Liver (tissue), 3 donors: ENCODE data around the gene RYR3.

Experiments
- ATF3 ChIP-seq: IDR thresholded peaks from 2 replicates; pipeline ENCODE4 v1.6.1; 2016; ENCODE audit warnings: antibody characterized with exemption
- CTCF ChIP-seq: fragments of 150-350 bp; IDR thresholded peaks from 2 replicates; pipeline ENCODE4 v1.5.1; 2017; ENCODE audit warnings: improper control_type of control experiment, low read depth, low read length; ENCODE audit not compliant: missing input control
- FOXA1 ChIP-seq: IDR thresholded peaks from 2 replicates; pipeline ENCODE4 v1.6.1; 2016; ENCODE audit warnings: antibody characterized with exemption
- GABPA ChIP-seq, 2 donors: IDR thresholded peaks in 1 of 2; conservative IDR thresholded peaks in 1 of 2; 2 replicates each; pipeline ENCODE4 v1.6.1; 2016; ENCODE audit warnings: antibody characterized with exemption in 2 of 2, mild to moderate bottlenecking in 1 of 2, moderate library complexity in 1 of 2
- HNF4A ChIP-seq, 2 donors: conservative IDR thresholded peaks; 2 replicates each; pipeline ENCODE4 v1.6.1; 2016; ENCODE audit warnings: antibody characterized with exemption in 2 of 2, mild to moderate bottlenecking in 2 of 2
- MAX ChIP-seq: IDR thresholded peaks from 2 replicates; pipeline ENCODE4 v1.6.1; 2016; ENCODE audit warnings: antibody characterized with exemption
- RAD21 ChIP-seq, 2 donors: IDR thresholded peaks; 2 replicates each; pipeline ENCODE4 v1.6.1; 2016; ENCODE audit warnings: antibody characterized with exemption in 2 of 2, mild to moderate bottlenecking in 2 of 2
- REST ChIP-seq: IDR thresholded peaks from 2 replicates; pipeline ENCODE4 v1.6.1; 2016; ENCODE audit warnings: antibody characterized with exemption, mild to moderate bottlenecking
- RXRA ChIP-seq, 2 donors: IDR thresholded peaks; 2 replicates each; pipeline ENCODE4 v1.6.1; 2017 to 2018; ENCODE audit warnings: antibody characterized with exemption in 2 of 2, mild to moderate bottlenecking in 1 of 2
- SP1 ChIP-seq: IDR thresholded peaks from 2 replicates; pipeline ENCODE4 v1.6.1; 2018; ENCODE audit warnings: antibody characterized with exemption, mild to moderate bottlenecking
- TAF1 ChIP-seq: conservative IDR thresholded peaks from 2 replicates; pipeline ENCODE4 v1.6.1; 2016; ENCODE audit warnings: antibody characterized with exemption, mild to moderate bottlenecking
- YY1 ChIP-seq: IDR thresholded peaks from 2 replicates; pipeline ENCODE4 v1.6.1; 2016; ENCODE audit warnings: antibody characterized with exemption, mild to moderate bottlenecking
- ZBTB33 ChIP-seq: IDR thresholded peaks from 2 replicates; pipeline ENCODE4 v1.6.1; 2016; ENCODE audit warnings: antibody characterized with exemption
- donor health status: healthy.
- donor health status: healthy.

- no peak for TF ChIP-seq GABPA (IDR thresholded peaks at IDR 0.05 in 1 of 2, conservative IDR thresholded peaks at IDR 0.05 in 1 of 2)
- no peak for TF ChIP-seq CTCF
- no peak for TF ChIP-seq TAF1
- TF ChIP-seq FOXA1, result no peak
- no peak for TF ChIP-seq RAD21 (IDR thresholded peaks at IDR 0.05)
- no peak for TF ChIP-seq REST
- no peak for TF ChIP-seq YY1
- no peak for TF ChIP-seq MAX
- TF ChIP-seq RXRA (IDR thresholded peaks at IDR 0.05), result no peak
- no peak for TF ChIP-seq SP1
- no peak for TF ChIP-seq HNF4A (conservative IDR thresholded peaks at IDR 0.05)
- no peak for TF ChIP-seq ZBTB33
- TF ChIP-seq ATF3, result no peak
Observed at GRCh38 chr15:33788906-33789540, 478.3 kb downstream of the RYR3 start.
